GM19397 (cell line): ENCODE data around the gene MEGF6.

Experiments used
- ATAC-seq: cut with Tn5 transposase; IDR thresholded peaks from one replicate; pipeline ENCODE4 v1.9.1; 2021; ENCODE audit warnings: mild to moderate bottlenecking, moderate library complexity; ENCODE audit not compliant: unreplicated experiment

Gene MEGF6

GRCh38 chr1:3506943-3507342 is 104.4 kb downstream of the MEGF6 start:
- no peak for ATAC-seq

- ATAC-seq = no peak
These were observed 105.3 kb downstream of the MEGF6 start for GRCh38 chr1:3506041-3506440.

GRCh38 chr1:3505161-3505560 is 106.1 kb downstream of the MEGF6 start:
- ATAC-seq = no peak

GRCh38 chr1:3504822-3505153 is 106.5 kb downstream of the MEGF6 start:
- no peak for ATAC-seq

GRCh38 chr1:3504151-3504821 is 107.0 kb downstream of the MEGF6 start:
- no peak for ATAC-seq

GRCh38 chr1:3503525-3503886 is 107.8 kb downstream of the MEGF6 start:
- ATAC-seq = no peak

- no peak for ATAC-seq
These were observed 108.4 kb downstream of the MEGF6 start for GRCh38 chr1:3502641-3503524.

GRCh38 chr1:3501856-3502640 is 109.3 kb downstream of the MEGF6 start:
- no peak for ATAC-seq

GRCh38 chr1:3501437-3501836 is 109.9 kb downstream of the MEGF6 start:
- ATAC-seq = no peak

- ATAC-seq = no peak
These were observed 111.0 kb downstream of the MEGF6 start for GRCh38 chr1:3500265-3500835.

GRCh38 chr1:3499611-3500010 is 111.7 kb downstream of the MEGF6 start:
- ATAC-seq = no peak

GRCh38 chr1:3498986-3499385 is 112.3 kb downstream of the MEGF6 start:
- no peak for ATAC-seq

- no peak for ATAC-seq
These were observed 112.9 kb downstream of the MEGF6 start for GRCh38 chr1:3498246-3498930.

GRCh38 chr1:3497521-3497920 is 113.8 kb downstream of the MEGF6 start:
- ATAC-seq = no peak

- no peak for ATAC-seq
These were observed 114.4 kb downstream of the MEGF6 start for GRCh38 chr1:3496916-3497315.

- no peak for ATAC-seq
These were observed 115.2 kb downstream of the MEGF6 start for GRCh38 chr1:3495776-3496745.

GRCh38 chr1:3494321-3495308 is 116.7 kb downstream of the MEGF6 start:
- ATAC-seq = no peak

GRCh38 chr1:3492545-3493246 is 118.6 kb downstream of the MEGF6 start:
- ATAC-seq = no peak
